ENCODE results near the gene FADS2. TPM values are rescaled to one million over a fixed set of nuclear protein-coding genes. Genes with fewer than 3 reads are reported as not detected.

Gene FADS2
- polyA plus RNA-seq, 12 donors: 64.3 to 172 (median 87.3) TPM; not detected in 1

DNA sequence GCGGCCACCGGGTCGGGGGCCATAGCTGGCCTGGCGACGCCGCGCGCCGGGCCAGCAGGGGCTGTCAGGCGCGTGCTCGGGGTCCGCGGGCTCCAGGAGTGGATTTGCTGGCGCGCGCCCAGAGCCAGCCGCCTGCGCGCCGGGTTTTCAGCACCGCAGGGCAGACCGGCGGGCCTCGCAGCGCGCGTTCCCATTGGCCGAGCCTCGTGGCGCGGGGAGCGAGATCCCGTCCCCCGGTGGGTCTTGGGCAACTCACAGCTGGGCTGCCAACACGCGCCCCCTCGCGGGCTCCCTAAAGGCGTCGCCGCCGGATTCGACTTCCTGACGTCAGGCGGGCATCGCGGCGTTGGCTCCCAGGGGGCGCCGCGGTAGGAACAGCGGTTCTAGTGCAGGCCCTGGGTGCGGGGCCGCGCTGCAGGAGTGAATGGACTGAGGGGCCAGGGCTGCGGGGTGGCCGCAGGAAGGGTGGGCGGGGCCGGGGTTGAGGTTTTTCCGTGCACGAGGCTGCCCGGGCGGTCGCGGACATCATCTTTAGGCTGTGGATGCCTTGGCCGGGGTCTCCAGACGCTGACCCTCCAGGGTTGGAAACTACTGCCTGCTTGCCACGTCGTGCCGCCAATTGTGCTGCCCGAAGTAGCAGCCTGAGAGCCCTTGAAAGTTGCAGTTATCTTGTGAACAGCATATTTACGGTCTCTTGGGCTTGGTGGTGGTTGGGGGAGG is 11.2 kb upstream of the FADS2 start, which contains the start of gene FADS1:
FADS1 (minus strand) TSS at position 268 of the 720 bp plus-strand sequence; CDS start at position 194, 74 bp downstream.
- peak; percentile 77 for DNase-seq

- no peak for DNase-seq
Observed at GRCh38 chr11:61817471-61818202, 10.5 kb upstream of the FADS2 start.

- no peak for DNase-seq
Observed at GRCh38 chr11:61820174-61820573, 7.9 kb upstream of the FADS2 start.

DNA sequence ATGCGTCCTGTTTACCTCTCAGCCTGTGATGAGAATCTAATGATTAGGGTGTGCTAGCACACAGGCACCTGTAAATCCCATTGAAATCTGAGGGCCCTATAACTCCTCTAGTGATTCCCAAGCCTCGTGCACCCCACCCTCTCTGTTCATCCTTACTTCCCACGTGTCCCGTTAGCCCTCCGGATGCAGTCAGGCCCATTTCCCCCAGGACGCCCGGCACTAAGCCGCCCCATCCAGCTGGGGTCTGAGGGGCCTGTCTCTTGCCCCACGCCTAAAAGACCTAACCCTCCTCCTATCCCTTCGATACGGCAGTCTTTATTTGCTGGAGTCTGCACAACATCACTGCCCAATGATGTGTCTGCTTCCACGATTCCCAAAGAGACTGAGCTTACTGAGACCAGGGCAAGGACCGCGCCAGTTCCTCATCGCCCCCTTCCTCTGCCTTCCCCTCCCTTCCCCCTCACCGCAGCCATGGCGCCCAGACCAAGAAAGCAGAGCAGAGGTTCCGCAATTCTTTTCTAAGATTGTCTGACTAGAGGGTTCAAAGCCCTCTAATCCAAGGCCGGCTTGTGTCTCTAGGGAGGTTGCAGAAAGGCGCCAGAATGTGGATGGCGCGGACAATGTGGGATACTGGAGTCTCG is 1.1 kb upstream of the FADS2 start:
- peak; percentile 66 for DNase-seq

- DNase-seq: no peak
Observed at GRCh38 chr11:61828379-61828628, 204 bp downstream of the FADS2 start.

DNA sequence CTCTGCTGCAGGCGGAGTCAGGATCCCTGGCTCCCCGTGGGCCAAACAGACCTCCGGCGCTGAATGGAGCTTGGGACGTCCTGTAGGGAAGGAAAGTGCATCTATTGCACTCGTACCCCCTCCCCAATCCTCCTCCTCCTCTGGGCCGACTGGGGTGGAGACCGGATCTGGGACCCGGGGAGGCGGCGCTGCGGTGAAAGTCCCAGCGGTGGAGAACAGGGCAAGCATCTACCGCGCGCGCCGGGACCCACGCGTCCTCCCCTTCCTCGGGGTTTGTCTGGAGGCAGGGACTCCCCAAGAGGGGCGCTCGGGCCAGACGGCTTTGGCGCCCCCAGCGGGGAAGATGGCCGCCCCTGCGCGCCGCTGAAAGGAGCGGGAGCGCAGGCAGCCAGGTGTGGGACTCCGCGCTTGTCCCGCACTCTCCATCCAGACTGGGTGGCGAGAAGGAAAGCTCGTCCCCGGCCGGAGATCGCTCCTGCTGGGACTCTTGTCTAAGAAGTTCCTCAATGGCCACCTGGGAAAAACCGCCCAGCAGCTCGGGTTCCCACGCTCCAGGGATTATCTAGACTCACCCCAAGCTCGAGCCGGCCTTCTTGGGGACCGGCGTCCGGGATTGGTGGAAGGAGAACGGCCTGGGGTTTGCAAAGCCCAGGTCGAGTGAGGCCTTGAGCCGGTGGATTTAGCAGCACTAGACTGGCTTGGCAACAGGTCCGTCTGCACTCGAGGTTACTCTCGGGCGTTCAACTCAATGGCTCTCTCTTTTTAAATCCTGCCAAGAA is 718 bp downstream of the FADS2 start:
- peak; percentile 43 for DNase-seq

- no peak for DNase-seq
Observed at GRCh38 chr11:61829806-61830205, 1.7 kb downstream of the FADS2 start.

- peak; percentile 48 for DNase-seq
Observed at GRCh38 chr11:61830237-61831105, 2.4 kb downstream of the FADS2 start.

DNA sequence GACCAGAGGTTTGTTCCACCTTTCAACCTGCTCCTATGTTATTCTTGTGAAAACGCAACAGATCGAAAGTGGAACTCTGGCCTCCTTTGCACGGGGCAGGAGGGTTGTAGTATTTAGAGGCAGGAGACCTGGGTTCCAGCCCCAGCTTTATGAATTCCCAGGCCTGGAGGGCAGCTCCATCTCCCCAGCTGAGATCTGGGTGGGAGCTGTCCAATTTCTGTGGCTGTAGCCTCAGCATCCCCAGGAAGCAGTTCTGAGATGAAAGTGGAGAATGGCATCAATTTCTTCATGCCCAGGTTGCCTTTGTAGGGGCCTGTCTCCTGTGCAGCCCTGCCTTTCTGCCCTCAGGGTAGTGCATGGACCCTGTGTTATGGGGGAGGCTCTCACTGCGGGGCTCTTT is 4.1 kb downstream of the FADS2 start:
- DNase-seq: no peak

- DNase-seq: no peak
Observed at GRCh38 chr11:61832754-61833153, 4.7 kb downstream of the FADS2 start.

- no peak for DNase-seq
Observed at GRCh38 chr11:61833471-61833870, 5.4 kb downstream of the FADS2 start.

- DNase-seq: no peak
Observed at GRCh38 chr11:61833926-61834277, 5.8 kb downstream of the FADS2 start.

DNA sequence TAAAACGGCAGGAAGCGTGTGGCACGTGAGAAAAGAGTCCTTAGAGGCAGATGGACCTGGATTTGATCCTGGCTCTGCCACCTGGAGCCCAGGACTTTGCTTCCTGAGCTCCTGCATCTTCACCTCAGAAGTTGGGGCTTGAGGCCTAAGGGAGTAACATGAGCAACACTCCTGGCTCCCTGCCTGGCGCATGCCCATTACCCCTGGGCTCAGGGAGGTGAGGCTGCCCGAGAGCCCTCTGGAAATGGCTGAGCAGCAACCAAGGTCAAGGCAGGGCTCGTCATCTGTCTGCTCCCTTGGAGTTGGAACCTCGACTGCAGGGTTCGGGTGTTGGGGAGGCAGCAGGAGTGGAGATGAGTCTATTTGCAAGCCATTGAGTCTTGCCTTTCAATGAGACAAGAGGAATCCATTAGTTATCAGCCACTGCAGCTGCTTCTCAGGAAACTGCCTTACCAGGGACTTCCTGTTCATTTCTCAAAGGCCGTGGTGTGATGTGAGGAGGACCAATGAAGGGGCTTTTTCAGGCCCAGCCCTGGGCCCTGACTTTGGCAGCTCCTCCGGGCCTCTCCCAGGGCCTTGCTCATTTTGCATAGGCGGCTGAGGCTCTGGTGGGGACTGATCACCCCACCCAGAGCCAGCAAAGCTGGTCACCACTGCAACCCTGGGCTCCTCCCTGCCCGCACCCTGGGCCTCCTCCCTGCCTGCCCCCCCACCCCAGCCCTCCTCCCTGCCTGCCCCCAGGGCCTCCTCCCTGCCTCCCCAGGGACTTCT is 6.4 kb downstream of the FADS2 start:
- peak; percentile 71 for DNase-seq

DNA sequence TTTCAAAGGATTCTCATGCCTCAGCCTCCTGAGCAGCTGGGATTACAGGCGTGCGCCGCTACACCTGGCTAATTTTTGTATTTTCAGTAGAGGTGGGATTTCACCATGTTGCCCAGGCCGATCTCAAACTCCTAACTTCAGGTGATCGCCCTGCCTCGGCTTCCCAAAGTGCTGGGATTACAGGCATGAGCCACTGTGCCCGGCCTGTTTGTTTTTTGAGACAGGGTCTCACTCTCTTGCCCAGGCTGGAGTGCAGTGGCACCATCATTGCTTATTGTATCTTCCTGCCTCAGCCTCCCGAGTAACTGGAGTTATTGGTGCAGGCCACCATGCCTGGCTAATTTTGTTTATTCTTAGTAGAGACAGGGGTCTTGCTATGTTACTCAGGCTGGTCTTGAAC is 8.1 kb downstream of the FADS2 start:
- DNase-seq: no peak

- DNase-seq: no peak
Observed at GRCh38 chr11:61837411-61838005, 9.4 kb downstream of the FADS2 start.

DNA sequence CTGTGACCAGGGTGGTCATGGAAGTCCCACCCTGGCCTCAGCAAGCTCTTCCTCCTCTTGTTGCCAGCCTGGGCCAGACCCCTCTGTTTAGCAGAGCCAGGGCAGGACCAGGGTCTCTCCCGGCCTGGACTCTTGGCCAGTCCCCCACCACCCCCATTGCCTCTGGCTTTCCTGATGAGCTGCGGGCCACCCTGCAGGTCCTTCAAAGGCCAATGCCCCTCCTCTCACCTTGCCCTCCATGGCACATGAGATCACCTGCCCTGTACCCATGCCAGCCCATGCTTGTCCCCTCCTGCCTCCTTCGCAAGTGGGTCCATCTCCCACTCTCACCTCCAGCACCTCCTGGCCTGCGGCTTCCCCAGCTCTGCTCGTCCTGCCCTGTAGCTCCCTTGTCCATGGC is 10.4 kb downstream of the FADS2 start:
- no peak for DNase-seq

DNA sequence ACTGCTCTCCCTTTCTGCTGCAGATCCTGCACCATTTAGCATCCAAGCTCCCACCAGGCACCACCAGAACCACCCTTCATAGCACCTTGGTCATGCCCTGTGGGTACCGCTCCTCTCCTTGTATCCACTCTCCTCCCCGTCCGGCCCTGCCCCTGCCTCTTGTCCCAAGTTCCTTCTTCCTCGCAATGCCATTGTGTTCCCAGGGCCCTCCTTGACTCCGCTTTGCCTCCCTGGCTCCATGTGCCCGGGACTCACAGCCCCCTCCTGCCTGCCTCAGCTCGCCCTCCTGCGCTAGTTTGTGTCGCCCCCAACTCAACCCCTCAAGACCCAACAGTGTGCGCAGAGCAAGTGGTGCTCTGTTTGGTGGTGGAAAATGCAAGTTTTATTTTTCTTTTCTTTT is 10.8 kb downstream of the FADS2 start:
- no peak for DNase-seq

GRCh38 chr11:61839742-61840141 is 11.6 kb downstream of the FADS2 start:
- no peak for DNase-seq

GRCh38 chr11:61840371-61840770 is 12.3 kb downstream of the FADS2 start:
- no peak for DNase-seq
